Thyroid gland (tissue), 4 donors: ENCODE measurements around the gene FAM227A.

ENCODE experiments used
- CTCF ChIP-seq, 6 experiments: fragments of 200-600 bp in 3 of 6; fragments of 450-650 bp in 3 of 6; sonication (generic) in 3 of 6; IDR thresholded peaks; one replicate each; pipeline ENCODE4 v1.5.1; 2016 to 2019; ENCODE audit warnings: antibody characterized with exemption in 6 of 6, mild to moderate bottlenecking in 2 of 6, inconsistent platforms in 1 of 6, moderate library complexity in 1 of 6
- POLR2A ChIP-seq, 2 donors: fragments of 450-650 bp; IDR thresholded peaks; one replicate each; pipeline ENCODE4 v1.6.1; 2017; ENCODE audit warnings: antibody characterized with exemption in 2 of 2, mild to moderate bottlenecking in 2 of 2, moderate library complexity in 1 of 2

- TF ChIP-seq POLR2A (IDR thresholded peaks at IDR 0.05) = no peak
- no peak for TF ChIP-seq CTCF (IDR thresholded peaks at IDR 0.05)
These were observed 43.0 kb upstream of the FAM227A start for GRCh38 chr22:38699143-38699542.
